HG02759 (cell line): Measurements from ENCODE around the gene TMEM154.

Experiments
- ATAC-seq: cut with Tn5 transposase; IDR thresholded peaks from one replicate; pipeline ENCODE4 v1.9.1; 2021; ENCODE audit warnings: mild to moderate bottlenecking, moderate library complexity; ENCODE audit not compliant: unreplicated experiment

TMEM154 gene

GRCh38 chr4:152571296-152571695, 108.5 kb downstream of the TMEM154 start:
- ATAC-seq, result no peak
